ENCODE measurements around the gene ATP9B.

Gene ATP9B

GRCh38 chr18:79300413-79300812 lies 231.2 kb downstream of the ATP9B start:
- TF ChIP-seq, protein P1, sequence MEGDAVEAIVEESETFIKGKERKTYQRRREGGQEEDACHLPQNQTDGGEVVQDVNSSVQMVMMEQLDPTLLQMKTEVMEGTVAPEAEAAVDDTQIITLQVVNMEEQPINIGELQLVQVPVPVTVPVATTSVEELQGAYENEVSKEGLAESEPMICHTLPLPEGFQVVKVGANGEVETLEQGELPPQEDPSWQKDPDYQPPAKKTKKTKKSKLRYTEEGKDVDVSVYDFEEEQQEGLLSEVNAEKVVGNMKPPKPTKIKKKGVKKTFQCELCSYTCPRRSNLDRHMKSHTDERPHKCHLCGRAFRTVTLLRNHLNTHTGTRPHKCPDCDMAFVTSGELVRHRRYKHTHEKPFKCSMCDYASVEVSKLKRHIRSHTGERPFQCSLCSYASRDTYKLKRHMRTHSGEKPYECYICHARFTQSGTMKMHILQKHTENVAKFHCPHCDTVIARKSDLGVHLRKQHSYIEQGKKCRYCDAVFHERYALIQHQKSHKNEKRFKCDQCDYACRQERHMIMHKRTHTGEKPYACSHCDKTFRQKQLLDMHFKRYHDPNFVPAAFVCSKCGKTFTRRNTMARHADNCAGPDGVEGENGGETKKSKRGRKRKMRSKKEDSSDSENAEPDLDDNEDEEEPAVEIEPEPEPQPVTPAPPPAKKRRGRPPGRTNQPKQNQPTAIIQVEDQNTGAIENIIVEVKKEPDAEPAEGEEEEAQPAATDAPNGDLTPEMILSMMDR (IDR thresholded peaks at IDR 0.05; ENCODE audit: low read depth, low read length): no peak
- DNase-seq (ENCODE audit: extremely low read depth, low read depth): no peak

DNA sequence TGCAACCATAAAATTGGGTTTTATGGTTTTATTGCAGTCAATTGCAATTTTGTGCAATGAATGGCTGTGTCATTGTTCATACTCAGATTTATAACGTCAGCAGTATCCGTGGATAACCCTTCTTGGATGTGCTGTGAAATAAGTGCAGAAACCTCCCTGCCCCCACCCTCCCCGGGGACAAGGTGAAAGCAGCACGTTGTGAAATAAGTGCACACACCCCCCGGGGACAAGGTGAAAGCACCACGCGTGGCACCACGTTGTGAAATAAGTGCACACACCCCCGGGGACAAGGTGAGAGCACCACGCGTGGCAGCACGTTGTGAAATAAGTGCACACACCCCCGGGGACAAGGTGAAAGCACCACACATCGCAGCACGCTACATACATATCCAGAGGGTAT lies 232.9 kb downstream of the ATP9B start:
- TF ChIP-seq, protein P1 (IDR thresholded peaks at IDR 0.05; ENCODE audit: low read depth, low read length): no peak
- DNase-seq (ENCODE audit: extremely low read depth, low read depth): no peak

DNA sequence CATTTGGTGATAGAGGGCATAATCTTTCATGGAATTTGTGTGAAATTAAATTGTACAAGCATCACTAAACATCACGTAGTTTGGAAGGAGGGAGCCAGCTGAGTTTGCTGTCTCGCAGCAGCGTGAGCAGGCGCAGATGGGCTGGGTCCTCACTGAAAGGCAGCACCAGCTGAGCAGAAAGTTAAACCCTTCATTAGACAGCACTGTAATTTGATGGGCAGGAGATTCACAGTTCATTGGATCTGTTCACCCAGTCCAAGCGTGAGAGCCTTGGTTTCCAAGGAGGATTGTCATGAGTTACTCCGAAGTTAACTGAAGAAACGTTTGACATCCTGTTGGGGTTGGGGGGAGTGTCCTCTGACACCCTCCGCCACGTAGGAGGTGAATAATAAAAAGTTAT lies 236.7 kb downstream of the ATP9B start:
- DNase-seq (ENCODE audit: extremely low read depth, low read depth): no peak
- TF ChIP-seq, protein P1 (IDR thresholded peaks at IDR 0.05; ENCODE audit: low read depth, low read length): no peak

- DNase-seq (ENCODE audit: extremely low read depth, low read depth): no peak
- TF ChIP-seq, protein P1 (IDR thresholded peaks at IDR 0.05; ENCODE audit: low read depth, low read length): no peak
These were observed 240.6 kb downstream of the ATP9B start for GRCh38 chr18:79309614-79310358.

DNA sequence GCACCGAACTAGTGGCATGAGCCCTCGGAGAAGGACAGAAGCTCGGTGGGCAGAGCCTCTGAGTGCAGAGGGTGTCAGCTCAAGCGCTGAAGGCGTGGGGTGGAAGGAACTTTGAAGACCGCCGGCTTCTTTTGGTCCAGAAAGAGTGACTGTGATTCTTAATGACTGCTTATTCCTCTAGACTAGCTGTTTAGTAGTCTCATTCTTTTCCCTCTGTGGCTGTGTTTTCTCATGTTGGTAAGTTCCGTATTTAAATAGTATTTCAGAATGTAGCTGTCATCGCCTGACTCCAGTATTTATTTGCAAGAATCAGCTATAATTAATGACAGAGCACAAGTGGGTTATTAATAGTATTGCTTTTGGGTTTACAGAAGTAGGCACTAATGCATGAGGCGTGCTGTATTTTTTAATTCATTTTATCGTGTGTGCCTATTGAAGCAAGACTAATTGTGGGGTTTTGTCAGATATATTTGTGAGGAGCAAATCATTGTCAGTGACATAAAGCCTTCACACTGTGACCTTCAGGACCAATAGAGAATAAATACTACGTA lies 245.7 kb downstream of the ATP9B start:
- TF ChIP-seq, protein P1 (IDR thresholded peaks at IDR 0.05; ENCODE audit: low read depth, low read length): no peak
- no peak for DNase-seq (ENCODE audit: extremely low read depth, low read depth)

- TF ChIP-seq, protein P1 (IDR thresholded peaks at IDR 0.05; ENCODE audit: low read depth, low read length): no peak
- no peak for DNase-seq (ENCODE audit: extremely low read depth, low read depth)
These were observed 246.4 kb downstream of the ATP9B start for GRCh38 chr18:79315596-79315995.

DNA sequence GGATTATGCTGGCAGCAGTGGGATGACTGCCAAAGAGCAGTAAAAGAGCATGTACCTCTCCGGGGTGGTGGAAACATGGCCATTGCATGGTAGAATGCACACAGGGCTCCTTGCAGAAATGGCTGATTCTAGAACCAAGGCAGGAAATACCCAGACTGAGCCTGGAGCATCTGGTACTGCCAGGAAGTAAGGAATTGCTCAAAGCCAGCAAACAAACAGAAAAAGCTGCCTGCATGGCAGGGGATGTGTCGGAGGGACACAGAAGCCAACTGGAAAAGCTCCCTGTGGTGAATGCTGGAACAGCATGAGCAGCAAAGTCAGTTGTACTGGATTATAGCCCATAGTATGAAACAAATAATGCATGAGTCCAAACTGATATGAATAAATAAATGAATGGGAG lies 248.5 kb downstream of the ATP9B start:
- TF ChIP-seq, protein P1 (IDR thresholded peaks at IDR 0.05; ENCODE audit: low read depth, low read length): no peak
- no peak for DNase-seq (ENCODE audit: extremely low read depth, low read depth)
